Measurements from ENCODE around the gene TMEM245.
"Not testable (repeated sequence)": the region's sequence is repeated elsewhere in the genome, so short reads cannot be mapped to it uniquely, and the experiment has no call there.

TMEM245 gene

DNA sequence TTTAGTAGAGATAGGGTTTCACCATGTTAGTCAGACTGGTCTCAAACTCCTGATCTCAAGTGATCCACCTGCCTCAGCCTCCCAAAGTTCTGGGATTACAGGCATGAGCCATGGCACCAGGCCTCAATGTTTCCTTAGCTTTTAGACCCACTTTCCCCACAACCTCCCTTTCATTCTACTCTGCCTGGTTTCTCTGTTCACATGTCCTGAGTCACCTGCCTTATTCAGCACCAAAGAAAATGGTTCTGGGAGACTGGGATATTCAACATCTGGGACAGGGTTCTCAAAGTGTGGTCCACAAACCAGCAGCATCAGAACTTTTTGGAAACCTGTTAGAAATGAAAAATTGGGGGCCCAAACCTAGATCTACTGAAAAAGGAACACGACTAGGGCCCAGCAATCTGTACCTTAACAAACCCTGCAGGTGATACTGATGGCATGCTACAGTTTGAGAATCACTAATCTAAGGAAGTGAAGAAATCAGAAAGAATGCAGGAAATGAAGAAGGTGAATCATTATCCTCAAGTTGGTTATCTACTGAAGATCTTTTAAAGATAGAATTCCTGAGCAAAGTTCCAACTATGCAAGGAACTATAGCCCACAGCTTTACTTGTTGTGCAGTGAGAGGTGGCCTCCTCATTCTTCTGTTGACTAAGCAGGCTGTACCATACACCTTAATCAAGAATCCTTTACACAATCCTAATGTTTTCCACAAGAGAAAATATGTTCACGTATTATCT, 54.6 kb downstream of the TMEM245 start:
- DNase-seq (ENCODE audit: low read depth in 2 of 3, low spot score in 2 of 3): no peak

GRCh38 chr9:109063760-109064159, 56.0 kb downstream of the TMEM245 start:
- DNase-seq (ENCODE audit: low read depth in 2 of 3, low spot score in 2 of 3): no peak

GRCh38 chr9:109062543-109062942, 57.2 kb downstream of the TMEM245 start:
- no peak for DNase-seq (ENCODE audit: low read depth in 2 of 3, low spot score in 2 of 3)

GRCh38 chr9:109060191-109060590, 59.6 kb downstream of the TMEM245 start:
- DNase-seq (ENCODE audit: low read depth in 2 of 3, low spot score in 2 of 3): no peak

GRCh38 chr9:109053121-109053520, 66.6 kb downstream of the TMEM245 start:
- not testable (repeated sequence) for DNase-seq (ENCODE audit: low read depth in 2 of 3, low spot score in 2 of 3)

DNA sequence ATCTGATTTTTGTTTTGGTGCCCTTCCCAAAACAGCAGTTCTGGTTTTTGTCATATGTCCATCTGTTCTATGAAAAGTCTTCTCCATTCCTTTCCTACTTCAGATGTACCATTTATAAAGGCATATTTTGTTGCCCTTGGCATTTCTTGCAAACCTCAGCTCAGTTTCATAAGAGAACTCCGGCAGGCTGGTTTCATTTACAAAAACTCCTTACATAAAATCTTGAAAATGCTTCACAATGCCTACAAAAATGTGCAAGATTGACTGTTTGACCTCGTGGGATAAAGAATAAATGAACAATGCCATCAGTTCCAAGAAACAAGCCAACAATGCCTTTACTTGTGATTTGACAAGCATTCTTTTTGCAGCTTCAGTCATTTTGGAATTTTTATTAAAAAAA, 67.3 kb downstream of the TMEM245 start:
- no peak for DNase-seq (ENCODE audit: low read depth in 2 of 3, low spot score in 2 of 3)

GRCh38 chr9:109051733-109052132, 68.0 kb downstream of the TMEM245 start:
- DNase-seq (ENCODE audit: low read depth in 2 of 3, low spot score in 2 of 3): no peak

- no peak for DNase-seq (ENCODE audit: low read depth in 2 of 3, low spot score in 2 of 3)
Measured at GRCh38 chr9:109050444-109050843, 69.3 kb downstream of the TMEM245 start.

- no peak for DNase-seq (ENCODE audit: low read depth in 2 of 3, low spot score in 2 of 3)
Measured at GRCh38 chr9:109048822-109049221, 70.9 kb downstream of the TMEM245 start.

- no peak for DNase-seq (ENCODE audit: low read depth in 2 of 3, low spot score in 2 of 3)
Measured at GRCh38 chr9:109047259-109047658, 72.5 kb downstream of the TMEM245 start.

- DNase-seq (ENCODE audit: low read depth in 2 of 3, low spot score in 2 of 3): no peak
Measured at GRCh38 chr9:109046346-109046745, 73.4 kb downstream of the TMEM245 start.

GRCh38 chr9:109043578-109043977, 76.2 kb downstream of the TMEM245 start:
- DNase-seq (ENCODE audit: low read depth in 2 of 3, low spot score in 2 of 3): no peak

DNA sequence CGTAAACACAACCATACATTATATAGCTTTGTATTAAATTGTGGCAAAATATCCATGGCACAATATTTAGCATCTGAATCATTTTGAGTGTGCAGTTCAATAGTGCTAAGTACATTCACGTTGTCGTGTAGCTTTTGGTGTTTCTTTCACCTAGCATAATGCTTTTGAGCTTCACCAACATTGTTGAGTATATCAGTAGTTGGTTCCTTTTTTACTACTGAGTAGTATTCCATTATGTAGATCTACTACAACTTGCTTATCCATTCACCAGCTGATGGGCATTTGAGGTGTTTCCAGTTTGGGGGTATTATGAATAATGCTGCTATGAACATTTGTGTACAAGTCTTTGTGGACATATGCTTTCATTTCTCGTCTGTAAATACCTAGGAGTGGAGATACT, 79.2 kb downstream of the TMEM245 start:
- no peak for DNase-seq (ENCODE audit: low read depth in 2 of 3, low spot score in 2 of 3)

DNA sequence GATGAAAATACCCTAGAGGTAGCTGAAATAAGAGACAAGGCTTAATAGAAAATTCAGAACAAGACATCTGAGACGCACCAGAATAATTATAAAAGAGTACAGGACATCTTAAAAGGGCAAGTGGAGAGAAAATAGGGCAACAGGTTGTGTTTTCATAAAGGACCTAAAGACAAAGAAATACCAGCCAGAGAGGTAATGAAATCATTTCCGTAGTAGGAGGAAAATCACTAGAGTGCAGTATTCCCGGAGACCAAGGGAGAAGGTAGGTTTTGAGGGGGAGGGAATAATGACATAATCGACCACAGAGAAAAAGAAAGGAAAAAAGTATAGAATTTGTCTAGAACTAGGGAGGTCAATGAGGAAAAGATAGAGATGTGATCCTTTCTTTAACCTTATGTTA, 80.2 kb downstream of the TMEM245 start:
- DNase-seq (ENCODE audit: low read depth in 2 of 3, low spot score in 2 of 3): no peak

DNA sequence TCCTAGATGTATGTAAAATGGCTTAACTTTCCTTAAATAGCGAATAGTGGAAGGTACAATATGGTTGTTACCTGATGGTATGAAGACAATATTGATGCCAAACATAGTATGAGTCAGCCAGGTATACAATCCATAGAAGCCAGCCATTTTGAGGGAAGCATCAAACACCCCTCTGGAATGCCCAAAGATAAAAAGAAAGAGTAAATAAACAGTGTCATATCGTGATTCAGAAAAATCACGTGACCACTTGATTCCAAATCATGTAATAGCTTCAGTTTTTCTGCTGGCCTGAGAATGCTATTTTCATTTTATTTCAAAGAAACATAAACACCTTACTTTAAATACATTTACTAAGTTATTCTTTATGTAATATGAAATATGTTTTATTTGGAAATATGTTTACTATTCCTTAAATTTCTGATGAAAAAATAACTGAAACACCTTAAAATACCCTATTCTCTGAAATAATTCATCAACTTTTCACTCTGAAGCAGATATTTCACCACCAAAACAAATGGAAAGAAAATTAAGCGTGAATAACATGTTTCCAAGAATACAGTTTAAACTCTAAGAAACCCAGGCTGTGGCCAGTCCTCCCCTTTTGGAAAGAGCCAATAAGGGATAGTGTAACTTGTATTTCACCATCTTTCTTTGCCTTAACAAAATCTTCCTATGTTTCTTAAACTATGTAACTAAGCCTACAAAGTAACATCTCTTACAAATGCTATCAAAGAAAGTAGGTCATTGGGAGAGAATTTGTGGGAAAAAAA, 81.6 kb downstream of the TMEM245 start:
- no peak for DNase-seq (ENCODE audit: low read depth in 2 of 3, low spot score in 2 of 3)

- no peak for DNase-seq (ENCODE audit: low read depth in 2 of 3, low spot score in 2 of 3)
Measured at GRCh38 chr9:109036744-109037680, 82.7 kb downstream of the TMEM245 start.

- DNase-seq (ENCODE audit: low read depth in 2 of 3, low spot score in 2 of 3): no peak
Measured at GRCh38 chr9:109035684-109036423, 83.9 kb downstream of the TMEM245 start.

DNA sequence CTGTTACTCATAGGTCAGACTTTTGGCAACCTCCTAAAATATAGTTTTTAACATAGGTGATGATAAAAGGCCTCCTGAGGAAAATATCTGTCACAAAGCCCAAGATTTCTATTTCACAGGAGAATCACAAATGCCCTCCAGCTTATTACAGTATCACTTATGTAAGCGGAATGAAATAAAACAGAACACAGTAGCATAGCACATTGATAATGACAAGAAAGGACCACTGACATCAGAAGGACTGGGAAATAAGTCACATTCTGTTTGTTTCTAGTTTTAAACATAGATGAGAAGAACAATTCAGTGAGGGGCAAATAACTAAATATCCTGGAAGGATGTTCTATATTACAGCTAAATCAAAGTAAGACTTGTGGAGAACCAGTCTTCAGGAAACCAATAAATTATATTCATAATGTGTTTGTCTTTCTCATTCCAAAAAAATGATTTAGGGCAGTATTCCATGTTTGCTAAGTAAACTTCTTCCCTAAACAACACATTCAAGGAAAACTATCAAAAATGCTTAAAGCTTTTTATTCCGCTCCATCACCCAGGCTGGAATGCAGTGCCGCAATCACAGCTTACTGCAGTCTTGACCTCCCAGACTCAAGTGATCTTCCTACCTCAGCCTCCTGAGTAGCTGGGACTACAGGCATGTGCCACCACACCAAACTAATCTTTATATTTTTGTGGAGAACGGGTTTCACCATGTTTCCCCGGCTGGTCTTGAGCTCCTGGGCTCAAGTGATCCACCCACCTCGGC, 85.6 kb downstream of the TMEM245 start:
- DNase-seq (ENCODE audit: low read depth in 2 of 3, low spot score in 2 of 3): no peak

DNA sequence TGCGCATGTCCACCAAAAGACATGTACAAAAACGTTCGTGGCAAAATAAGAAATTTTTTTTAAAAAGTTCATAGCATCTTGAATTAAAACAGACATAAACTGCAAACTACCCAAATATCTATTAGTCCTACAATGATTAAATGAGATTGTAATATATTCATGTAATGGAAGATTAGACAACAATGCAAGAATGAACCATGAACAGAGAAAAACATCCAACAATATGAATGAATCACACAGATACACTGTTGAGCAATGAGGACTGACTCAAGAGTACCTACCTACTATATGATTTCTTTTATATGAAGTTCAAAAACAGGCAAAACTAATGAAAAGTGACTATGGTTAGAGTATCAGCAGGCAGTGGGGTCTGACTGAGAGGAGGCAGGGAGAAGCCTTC, 88.5 kb downstream of the TMEM245 start:
- DNase-seq (ENCODE audit: low read depth in 2 of 3, low spot score in 2 of 3): no peak

GRCh38 chr9:109030426-109030825, 89.3 kb downstream of the TMEM245 start:
- no peak for DNase-seq (ENCODE audit: low read depth in 2 of 3, low spot score in 2 of 3)

Measured in activated CD8-positive, alpha-beta memory T cell treated with anti-CD3 and anti-CD28 coated beads for 48 hours (primary cell).